ENCODE measurements around the gene PIK3R5.

The PIK3R5 gene, protein sequence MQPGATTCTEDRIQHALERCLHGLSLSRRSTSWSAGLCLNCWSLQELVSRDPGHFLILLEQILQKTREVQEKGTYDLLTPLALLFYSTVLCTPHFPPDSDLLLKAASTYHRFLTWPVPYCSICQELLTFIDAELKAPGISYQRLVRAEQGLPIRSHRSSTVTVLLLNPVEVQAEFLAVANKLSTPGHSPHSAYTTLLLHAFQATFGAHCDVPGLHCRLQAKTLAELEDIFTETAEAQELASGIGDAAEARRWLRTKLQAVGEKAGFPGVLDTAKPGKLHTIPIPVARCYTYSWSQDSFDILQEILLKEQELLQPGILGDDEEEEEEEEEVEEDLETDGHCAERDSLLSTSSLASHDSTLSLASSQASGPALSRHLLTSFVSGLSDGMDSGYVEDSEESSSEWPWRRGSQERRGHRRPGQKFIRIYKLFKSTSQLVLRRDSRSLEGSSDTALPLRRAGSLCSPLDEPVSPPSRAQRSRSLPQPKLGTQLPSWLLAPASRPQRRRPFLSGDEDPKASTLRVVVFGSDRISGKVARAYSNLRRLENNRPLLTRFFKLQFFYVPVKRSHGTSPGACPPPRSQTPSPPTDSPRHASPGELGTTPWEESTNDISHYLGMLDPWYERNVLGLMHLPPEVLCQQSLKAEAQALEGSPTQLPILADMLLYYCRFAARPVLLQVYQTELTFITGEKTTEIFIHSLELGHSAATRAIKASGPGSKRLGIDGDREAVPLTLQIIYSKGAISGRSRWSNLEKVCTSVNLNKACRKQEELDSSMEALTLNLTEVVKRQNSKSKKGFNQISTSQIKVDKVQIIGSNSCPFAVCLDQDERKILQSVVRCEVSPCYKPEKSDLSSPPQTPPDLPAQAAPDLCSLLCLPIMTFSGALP

GRCh38 chr17:8965394-8966168 lies at the start of gene PIK3R5:
TSS of gene PIK3R5 (minus strand) at chr17:8965707. CDS start at chr17:8911494, 54,213 bp downstream.
- no peaks in the 10 kb centered on the region for H3K36me3 ChIP-seq
- TF ChIP-seq, protein P1, sequence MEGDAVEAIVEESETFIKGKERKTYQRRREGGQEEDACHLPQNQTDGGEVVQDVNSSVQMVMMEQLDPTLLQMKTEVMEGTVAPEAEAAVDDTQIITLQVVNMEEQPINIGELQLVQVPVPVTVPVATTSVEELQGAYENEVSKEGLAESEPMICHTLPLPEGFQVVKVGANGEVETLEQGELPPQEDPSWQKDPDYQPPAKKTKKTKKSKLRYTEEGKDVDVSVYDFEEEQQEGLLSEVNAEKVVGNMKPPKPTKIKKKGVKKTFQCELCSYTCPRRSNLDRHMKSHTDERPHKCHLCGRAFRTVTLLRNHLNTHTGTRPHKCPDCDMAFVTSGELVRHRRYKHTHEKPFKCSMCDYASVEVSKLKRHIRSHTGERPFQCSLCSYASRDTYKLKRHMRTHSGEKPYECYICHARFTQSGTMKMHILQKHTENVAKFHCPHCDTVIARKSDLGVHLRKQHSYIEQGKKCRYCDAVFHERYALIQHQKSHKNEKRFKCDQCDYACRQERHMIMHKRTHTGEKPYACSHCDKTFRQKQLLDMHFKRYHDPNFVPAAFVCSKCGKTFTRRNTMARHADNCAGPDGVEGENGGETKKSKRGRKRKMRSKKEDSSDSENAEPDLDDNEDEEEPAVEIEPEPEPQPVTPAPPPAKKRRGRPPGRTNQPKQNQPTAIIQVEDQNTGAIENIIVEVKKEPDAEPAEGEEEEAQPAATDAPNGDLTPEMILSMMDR (IDR thresholded peaks at IDR 0.05; ENCODE audit: low read depth, low read length): no peak
- H3K4me3 ChIP-seq (ENCODE audit: low read depth, low read length): no peak within 1 kb of the TSS
- H3K27me3 ChIP-seq (ENCODE audit: insufficient read depth, low read depth, severe bottlenecking): no peaks in the 10 kb centered on the region
- no peak for DNase-seq
- no peaks in the 10 kb centered on the region for H3K9me3 ChIP-seq (ENCODE audit: severe bottlenecking)
- H3K27ac ChIP-seq: no peak within 1 kb of the TSS

- Histone ChIP-seq H3K27ac (no peak overlapping the region), H3K27me3 (ENCODE audit: insufficient read depth, low read depth, severe bottlenecking) (no peaks in the 10 kb centered on the region), H3K36me3 (no peaks in the 10 kb centered on the region), H3K4me3 (ENCODE audit: low read depth, low read length) (no peak overlapping the region), H3K9me3 (ENCODE audit: severe bottlenecking) (no peaks in the 10 kb centered on the region)
- TF ChIP-seq, protein P1 (IDR thresholded peaks at IDR 0.05; ENCODE audit: low read depth, low read length): no peak
- DNase-seq: no peak
Measured at GRCh38 chr17:9011001-9011400, 45.5 kb upstream of the PIK3R5 start.

- H3K9me3 ChIP-seq (ENCODE audit: severe bottlenecking): no peaks in the 10 kb centered on the region
- no peak for DNase-seq
- TF ChIP-seq, protein P1 (IDR thresholded peaks at IDR 0.05; ENCODE audit: low read depth, low read length): no peak
- no peak overlapping the region for H3K27ac ChIP-seq
- H3K27me3 ChIP-seq (ENCODE audit: insufficient read depth, low read depth, severe bottlenecking): peaks cover 7% of the 10 kb centered on the region
- H3K4me3 ChIP-seq (ENCODE audit: low read depth, low read length): no peak overlapping the region
- no peaks in the 10 kb centered on the region for H3K36me3 ChIP-seq
Measured at GRCh38 chr17:9009737-9010136, 44.2 kb upstream of the PIK3R5 start.

- Histone ChIP-seq H3K36me3 (no peaks in the 10 kb centered on the region), H3K27me3 (ENCODE audit: insufficient read depth, low read depth, severe bottlenecking) (peaks cover 14% of the 10 kb centered on the region), H3K9me3 (ENCODE audit: severe bottlenecking) (no peaks in the 10 kb centered on the region), H3K4me3 (ENCODE audit: low read depth, low read length) (no peak overlapping the region), H3K27ac (no peak overlapping the region)
- no peak for DNase-seq
- TF ChIP-seq, protein P1 (IDR thresholded peaks at IDR 0.05; ENCODE audit: low read depth, low read length): no peak
Measured at GRCh38 chr17:9009096-9009495, 43.6 kb upstream of the PIK3R5 start.

DNA sequence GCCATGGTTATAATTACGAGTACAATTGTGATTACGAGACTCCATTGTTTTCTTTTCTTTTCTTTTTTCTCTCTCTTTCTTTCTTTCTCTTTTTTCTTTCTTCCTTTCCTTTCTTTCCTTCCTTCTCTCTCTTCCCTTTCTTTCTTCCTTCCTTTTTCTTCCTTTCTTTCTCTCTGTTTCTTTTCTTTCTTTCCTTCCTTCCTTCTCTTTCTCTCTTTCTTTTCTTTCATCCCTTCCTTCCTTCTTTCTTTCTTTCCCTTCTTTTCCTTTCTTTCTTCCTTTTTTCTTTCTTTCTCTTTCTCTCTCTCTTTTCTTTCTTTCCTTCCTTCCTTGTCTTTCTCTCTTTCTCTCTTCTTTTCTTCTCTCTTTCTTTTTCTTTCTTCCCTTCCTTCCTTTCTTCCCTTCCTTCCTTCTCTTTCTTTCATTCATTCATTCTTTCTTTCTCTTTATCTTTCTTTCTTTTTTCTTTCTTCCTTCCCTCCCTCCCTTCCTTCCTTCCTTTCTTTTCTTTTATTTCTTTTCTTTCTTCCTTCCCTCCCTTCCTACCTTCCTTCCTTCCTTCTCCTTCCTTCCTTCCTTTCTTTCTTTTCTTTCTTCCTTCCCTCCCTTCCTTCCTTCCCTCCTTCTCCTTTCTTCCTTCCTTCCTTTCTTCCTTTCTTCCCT lies 41.7 kb upstream of the PIK3R5 start:
- H3K9me3 ChIP-seq (ENCODE audit: severe bottlenecking): no peaks in the 10 kb centered on the region
- no peak overlapping the region for H3K4me3 ChIP-seq (ENCODE audit: low read depth, low read length)
- no peak for DNase-seq
- H3K36me3 ChIP-seq: no peaks in the 10 kb centered on the region
- peaks cover 26% of the 10 kb centered on the region for H3K27me3 ChIP-seq (ENCODE audit: insufficient read depth, low read depth, severe bottlenecking)
- TF ChIP-seq, protein P1 (IDR thresholded peaks at IDR 0.05; ENCODE audit: low read depth, low read length): no peak
- no peak overlapping the region for H3K27ac ChIP-seq
